ENCODE measurements around the gene UBE2V1.
"Not testable (repeated sequence)": the region's sequence is repeated elsewhere in the genome, so short reads cannot be mapped to it uniquely, and the experiment has no call there.

The UBE2V1 gene

DNA sequence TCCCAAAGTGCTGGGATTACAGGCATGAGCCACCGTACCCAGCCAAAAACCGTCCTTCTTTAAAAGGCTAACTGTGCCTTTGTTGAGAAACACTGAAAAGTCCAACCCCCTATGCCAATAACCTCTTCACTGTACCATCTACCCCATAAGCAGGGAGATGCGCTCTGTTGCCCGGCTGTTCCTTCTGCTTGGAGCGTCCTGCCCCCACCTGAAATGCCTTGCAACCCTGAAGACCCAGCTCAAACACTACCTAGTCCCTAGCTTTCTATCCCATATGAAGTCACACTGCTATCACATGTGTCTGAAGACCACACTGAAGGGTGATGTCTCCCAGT is 27.8 kb downstream of the UBE2V1 start:
- FAIRE-seq, result no peak
- TF ChIP-seq POLR2AphosphoS5 (IDR thresholded peaks at IDR 0.05; ENCODE audit: low read depth, low read length), result no peak
- TF ChIP-seq POLR2A (IDR thresholded peaks at IDR 0.05; ENCODE audit: low read depth, low read length), result no peak
- no peak for TF ChIP-seq TAF1 (IDR thresholded peaks at IDR 0.05; ENCODE audit: borderline replicate concordance, low read depth, low read length)
- no peak for DNase-seq (ENCODE audit: insufficient read length)

DNA sequence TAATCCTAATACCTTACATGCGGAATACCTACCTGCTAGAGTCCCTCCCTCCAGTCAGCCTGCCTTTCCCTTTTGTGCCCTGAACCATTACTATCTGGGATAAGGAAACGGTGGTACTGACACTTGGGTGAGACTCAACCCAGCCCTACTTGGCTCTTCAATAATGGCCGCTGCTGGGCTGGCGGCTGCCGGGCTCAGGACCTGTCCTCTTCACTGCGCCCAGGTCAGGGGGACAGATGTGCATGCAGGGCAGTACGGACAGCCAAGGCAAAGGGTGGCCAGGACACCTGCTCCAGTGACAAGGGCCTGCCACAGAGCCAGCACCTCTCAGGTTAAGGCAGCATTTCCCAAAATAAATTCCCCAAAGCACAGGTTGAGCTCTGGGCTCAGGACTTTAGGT is 29.9 kb downstream of the UBE2V1 start:
- no peak for DNase-seq (ENCODE audit: insufficient read length)
- no peak for FAIRE-seq
- TF ChIP-seq TAF1 (IDR thresholded peaks at IDR 0.05; ENCODE audit: borderline replicate concordance, low read depth, low read length) (no peak), POLR2AphosphoS5 (IDR thresholded peaks at IDR 0.05; ENCODE audit: low read depth, low read length) (no peak), POLR2A (IDR thresholded peaks at IDR 0.05; ENCODE audit: low read depth, low read length) (no peak)

DNA sequence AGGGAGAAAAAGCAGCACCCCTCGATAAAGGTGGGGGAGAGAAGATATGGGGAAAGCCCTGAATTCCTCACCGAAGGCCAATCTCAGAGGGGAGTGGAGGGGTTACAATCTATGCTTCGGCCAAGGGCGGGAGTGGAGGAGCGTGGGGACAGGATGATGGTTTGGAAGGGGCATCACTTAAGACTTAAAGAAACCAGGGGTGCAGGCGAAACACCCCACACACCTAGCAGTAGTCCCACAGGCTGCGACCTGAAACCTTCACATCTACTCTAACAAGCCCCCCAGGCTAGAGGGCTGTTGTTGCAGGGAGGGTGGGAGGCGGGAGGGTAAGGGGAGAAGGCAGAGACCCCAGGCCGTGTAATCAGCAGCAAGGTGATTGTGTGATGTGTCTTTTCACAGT is 30.9 kb downstream of the UBE2V1 start:
- DNase-seq (ENCODE audit: insufficient read length); FAIRE-seq: not testable (repeated sequence)

DNA sequence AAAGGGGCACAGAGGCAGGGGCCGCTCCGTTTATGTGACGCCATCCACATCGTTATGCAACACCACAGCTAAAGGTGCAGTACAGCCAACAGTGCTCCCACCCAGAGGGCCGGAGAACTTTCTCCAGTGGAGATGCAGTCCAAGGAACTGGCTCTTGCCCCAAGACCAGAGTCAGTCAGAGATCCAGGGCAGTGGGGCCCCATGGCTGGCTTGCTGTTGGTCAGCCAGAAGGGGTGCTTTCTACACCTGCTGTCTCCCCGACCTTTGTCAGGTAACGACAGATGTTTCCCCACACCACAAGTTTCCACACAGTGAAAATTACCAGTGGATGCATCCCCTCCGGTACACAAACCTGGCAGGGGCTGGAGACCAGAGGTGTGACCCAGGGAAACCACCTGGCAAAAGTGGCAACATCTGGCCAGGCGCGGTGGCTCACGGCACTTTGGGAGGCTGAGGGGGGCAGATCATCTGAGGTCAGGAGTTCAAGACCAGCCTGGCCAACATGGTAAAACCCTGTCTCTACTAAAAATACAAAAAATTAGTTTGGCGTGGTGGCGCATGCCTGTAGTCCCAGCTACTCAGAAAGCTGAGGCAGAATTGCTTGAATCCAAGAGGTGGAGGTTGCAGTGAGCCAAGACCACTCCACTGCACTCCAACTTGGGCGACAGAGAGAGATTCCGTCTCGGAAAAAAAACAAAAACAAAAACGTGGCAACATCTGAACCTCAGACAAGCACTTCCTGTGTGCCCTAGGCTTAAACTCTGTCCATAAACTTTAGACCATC is 34.9 kb downstream of the UBE2V1 start:
- FAIRE-seq (no peak), DNase-seq (ENCODE audit: insufficient read length) (no peak)
- no peak for TF ChIP-seq POLR2A (IDR thresholded peaks at IDR 0.05; ENCODE audit: low read depth, low read length)
- TF ChIP-seq POLR2AphosphoS5 (IDR thresholded peaks at IDR 0.05; ENCODE audit: low read depth, low read length), result no peak
- TF ChIP-seq TAF1 (IDR thresholded peaks at IDR 0.05; ENCODE audit: borderline replicate concordance, low read depth, low read length), result no peak

DNA sequence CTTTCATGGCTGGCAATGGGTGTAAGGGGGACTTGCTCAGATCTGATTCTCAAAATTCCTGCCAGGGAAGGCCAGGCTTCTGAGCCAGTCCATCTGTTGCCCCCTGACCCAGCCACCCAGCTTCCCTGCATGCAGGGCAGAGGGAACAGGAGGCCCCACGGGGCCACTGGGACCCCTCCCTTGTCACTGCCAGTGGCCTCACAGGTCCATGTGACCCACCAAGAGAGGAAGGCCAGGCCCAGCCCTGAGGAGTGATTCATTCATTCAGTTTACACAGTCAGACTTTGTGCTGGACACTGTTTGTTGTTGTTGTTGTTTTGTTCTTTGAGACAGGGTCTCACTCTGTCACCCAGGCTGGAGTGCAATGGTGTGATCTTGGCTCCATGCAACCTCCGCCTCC is 39.5 kb downstream of the UBE2V1 start:
- TF ChIP-seq POLR2AphosphoS5 (IDR thresholded peaks at IDR 0.05; ENCODE audit: low read depth, low read length) (no peak), TAF1 (IDR thresholded peaks at IDR 0.05; ENCODE audit: borderline replicate concordance, low read depth, low read length) (no peak), POLR2A (IDR thresholded peaks at IDR 0.05; ENCODE audit: low read depth, low read length) (no peak)
- FAIRE-seq (no peak), DNase-seq (ENCODE audit: insufficient read length) (no peak)

DNA sequence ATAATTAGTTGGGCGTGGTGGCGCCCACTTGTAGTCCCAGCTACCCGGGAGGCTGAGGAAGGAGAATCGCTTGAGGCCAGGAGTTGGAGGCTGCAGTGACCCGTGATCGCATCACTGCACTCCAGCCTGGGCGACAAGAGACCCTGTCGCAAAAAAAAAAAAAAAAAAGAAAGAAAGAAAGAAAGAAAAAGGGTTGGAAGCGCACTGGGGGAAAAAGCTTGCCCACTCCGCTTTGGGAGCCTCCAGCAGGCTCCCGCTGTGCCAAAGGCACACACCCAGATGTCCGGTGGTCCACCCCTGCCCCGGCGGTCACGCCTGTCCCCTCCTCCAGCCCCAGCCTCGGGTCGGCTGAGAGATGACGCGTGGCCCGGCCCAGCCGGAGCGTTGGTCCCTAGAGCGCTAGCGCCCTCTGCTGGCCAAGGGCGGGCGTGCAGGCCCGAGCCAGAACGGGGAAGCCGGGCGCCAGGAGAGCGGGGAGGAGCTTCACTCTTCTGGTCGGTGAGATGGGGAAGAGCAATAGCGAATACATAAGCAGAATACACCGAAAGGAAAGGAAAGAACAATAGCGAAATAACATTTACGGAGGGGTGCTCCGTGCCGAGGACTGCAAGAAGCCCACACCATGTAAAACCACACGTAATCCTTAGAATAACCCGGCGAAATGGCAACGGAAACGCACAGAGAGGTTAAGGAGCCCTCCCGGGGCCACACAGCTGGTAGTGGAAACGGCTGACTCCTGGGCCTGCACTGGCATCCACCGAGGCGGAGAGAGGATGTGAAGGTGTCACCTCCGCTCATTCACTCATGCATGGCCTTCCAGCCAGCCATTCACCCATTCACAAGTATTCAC is 41.7 kb downstream of the UBE2V1 start:
- no peak for TF ChIP-seq POLR2A (IDR thresholded peaks at IDR 0.05; ENCODE audit: low read depth, low read length)
- TF ChIP-seq POLR2AphosphoS5 (IDR thresholded peaks at IDR 0.05; ENCODE audit: low read depth, low read length), result no peak
- no peak for TF ChIP-seq TAF1 (IDR thresholded peaks at IDR 0.05; ENCODE audit: borderline replicate concordance, low read depth, low read length)
- DNase-seq (ENCODE audit: insufficient read length) (peak; percentile 97), FAIRE-seq (peak; percentile 44)

DNA sequence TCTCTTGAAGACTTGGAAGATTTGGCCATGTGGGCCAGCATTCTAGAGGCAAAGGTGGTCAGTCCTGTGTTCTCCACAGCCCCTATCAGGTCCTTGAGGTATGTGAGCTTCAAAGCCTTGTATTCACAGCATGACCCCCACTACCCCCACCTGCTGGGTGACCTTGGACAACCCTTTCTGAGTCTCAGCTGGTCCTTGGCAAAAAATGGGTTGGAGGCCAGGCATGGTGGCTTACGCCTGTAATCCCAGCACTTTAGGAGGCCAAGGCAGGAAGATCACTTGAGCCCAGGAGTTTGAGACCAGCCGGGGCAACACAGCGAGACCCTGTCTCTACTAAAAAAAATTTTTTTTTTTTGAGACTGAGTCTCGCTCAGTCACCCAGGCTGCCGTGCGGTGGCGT is 42.6 kb downstream of the UBE2V1 start:
- DNase-seq (ENCODE audit: insufficient read length), result no peak
- TF ChIP-seq POLR2AphosphoS5 (IDR thresholded peaks at IDR 0.05; ENCODE audit: low read depth, low read length) (no peak), POLR2A (IDR thresholded peaks at IDR 0.05; ENCODE audit: low read depth, low read length) (no peak), TAF1 (IDR thresholded peaks at IDR 0.05; ENCODE audit: borderline replicate concordance, low read depth, low read length) (no peak)
- no peak for FAIRE-seq

DNA sequence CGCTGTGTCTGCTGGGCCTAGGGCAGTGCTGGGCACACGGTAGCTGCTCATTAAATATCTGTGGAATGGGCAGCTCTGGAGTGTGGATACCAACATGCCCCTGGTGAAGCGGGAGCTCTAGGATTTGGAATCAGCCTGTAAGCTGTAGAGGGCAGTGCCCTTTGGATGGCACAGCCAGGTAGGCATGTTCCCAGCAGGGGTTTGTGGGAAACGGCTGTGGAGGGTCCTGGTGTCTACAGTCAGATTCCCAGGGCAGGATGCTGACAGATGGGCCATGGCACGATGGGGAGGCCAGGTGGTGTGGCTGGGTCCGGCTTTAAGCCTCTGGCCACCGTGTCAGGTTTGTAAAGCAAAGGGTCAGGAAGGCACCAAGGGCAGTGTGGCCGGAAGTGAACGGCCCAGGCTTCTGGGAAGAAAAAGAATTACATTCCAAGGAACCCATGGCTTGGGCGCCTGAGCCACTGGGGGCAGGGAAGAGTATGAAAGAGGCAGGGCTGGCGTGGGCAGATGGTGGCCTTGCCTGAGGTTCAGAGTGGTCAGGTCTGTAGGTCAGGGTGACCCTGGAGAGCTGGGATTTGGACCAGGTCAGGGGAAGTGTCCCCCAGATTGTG is 44.8 kb downstream of the UBE2V1 start:
- FAIRE-seq (no peak), DNase-seq (ENCODE audit: insufficient read length) (no peak)
- no peak for TF ChIP-seq TAF1 (IDR thresholded peaks at IDR 0.05; ENCODE audit: borderline replicate concordance, low read depth, low read length)
- TF ChIP-seq POLR2AphosphoS5 (IDR thresholded peaks at IDR 0.05; ENCODE audit: low read depth, low read length), result no peak
- TF ChIP-seq POLR2A (IDR thresholded peaks at IDR 0.05; ENCODE audit: low read depth, low read length), result no peak

DNA sequence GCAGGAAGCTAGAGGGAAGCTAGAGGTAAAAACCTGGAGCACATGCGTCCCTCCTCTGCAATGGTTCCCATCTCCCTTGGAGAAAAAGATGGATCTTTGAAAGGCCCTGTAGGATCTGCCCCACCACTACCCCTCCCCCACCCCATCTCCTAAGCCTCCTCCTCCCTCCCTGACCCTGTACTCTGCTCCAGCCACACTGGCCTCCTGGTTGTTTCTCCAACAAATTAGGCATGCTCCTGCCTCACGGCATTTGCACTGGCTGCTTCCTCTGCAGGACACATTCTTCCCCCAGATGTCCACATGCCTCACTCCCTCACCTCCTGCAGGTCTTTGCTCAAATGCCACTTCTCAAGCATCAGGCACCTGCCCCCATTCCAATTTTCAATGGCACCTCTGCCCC is 45.5 kb downstream of the UBE2V1 start:
- FAIRE-seq (no peak), DNase-seq (ENCODE audit: insufficient read length) (no peak)
- no peak for TF ChIP-seq TAF1 (IDR thresholded peaks at IDR 0.05; ENCODE audit: borderline replicate concordance, low read depth, low read length)
- TF ChIP-seq POLR2AphosphoS5 (IDR thresholded peaks at IDR 0.05; ENCODE audit: low read depth, low read length), result no peak
- no peak for TF ChIP-seq POLR2A (IDR thresholded peaks at IDR 0.05; ENCODE audit: low read depth, low read length)

DNA sequence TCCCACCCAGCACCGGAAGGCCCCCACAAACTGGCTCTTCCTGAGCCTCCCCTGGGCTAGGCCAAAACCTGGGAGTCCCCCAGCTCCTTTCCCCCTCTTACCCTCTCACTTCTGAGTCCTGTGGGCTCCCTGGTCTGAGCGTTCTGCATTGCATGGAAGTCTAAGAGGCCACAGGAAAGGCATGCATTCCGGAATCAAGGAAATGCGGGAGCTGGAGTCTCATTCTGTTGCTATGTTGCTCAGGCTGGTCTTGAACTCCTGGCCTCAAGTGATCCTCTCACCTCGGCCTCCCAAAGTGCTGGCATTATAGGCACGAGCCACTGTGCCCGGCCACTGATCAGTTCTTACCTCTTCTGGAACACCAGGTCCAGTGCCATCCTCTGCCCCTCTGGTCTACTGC is 45.9 kb downstream of the UBE2V1 start:
- no peak for TF ChIP-seq POLR2AphosphoS5 (IDR thresholded peaks at IDR 0.05; ENCODE audit: low read depth, low read length)
- no peak for TF ChIP-seq POLR2A (IDR thresholded peaks at IDR 0.05; ENCODE audit: low read depth, low read length)
- TF ChIP-seq TAF1 (IDR thresholded peaks at IDR 0.05; ENCODE audit: borderline replicate concordance, low read depth, low read length), result no peak
- no peak for FAIRE-seq
- no peak for DNase-seq (ENCODE audit: insufficient read length)

DNA sequence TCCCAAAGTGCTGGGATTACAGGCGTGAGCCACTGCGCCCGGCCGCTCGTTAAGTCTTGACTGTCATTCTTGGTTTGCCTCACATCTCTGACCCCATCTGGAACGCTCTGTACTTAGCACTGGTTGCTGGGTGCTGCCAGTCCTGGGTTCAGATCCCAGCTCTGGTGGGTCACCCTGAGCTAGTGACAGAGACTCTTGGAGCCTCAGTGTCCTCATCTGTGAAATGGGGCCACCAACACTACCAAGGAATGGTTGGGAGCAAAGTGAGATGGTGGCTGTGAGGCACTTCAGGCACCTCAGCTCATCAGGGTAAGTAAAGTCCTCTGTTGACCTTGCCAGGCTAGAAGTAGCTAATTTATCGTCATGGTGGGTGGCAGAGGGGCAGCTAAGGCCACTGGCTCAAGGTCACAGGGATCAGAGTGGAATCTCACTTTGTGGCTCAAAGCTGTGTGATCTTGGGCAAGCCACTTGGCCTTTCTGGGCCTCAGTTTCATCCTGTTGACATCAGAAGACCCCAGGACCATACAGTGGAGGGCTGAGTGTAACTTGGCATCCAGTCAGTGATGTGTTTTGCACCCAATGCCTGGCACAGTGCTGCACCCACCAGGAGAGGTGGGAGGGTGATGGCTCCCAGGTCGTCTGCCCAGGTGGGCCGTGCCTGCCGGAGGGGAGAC is 46.7 kb downstream of the UBE2V1 start:
- TF ChIP-seq TAF1 (IDR thresholded peaks at IDR 0.05; ENCODE audit: borderline replicate concordance, low read depth, low read length) (no peak), POLR2AphosphoS5 (IDR thresholded peaks at IDR 0.05; ENCODE audit: low read depth, low read length) (no peak), POLR2A (IDR thresholded peaks at IDR 0.05; ENCODE audit: low read depth, low read length) (no peak)
- DNase-seq (ENCODE audit: insufficient read length) (no peak), FAIRE-seq (no peak)
